GM12878 (cell line): ENCODE measurements around the gene DENND4C. TPM values are rescaled to one million over a fixed set of nuclear protein-coding genes. Genes with fewer than 3 reads are reported as not detected.

Source experiments
- ATAC-seq: fragments of 200-7000 bp; cut with Tn5 transposase; 3 replicates; pipeline ENCODE4 v1.9.1; 2020; ENCODE audit warnings: mild to moderate bottlenecking, moderate library complexity
- BruUV-seq: library from RNA; stranded (reverse); fragments of 400-500 nt; replicated peaks from 2 replicates; lab custom pipeline; 2021; lab: Mats Ljungman, UMichigan
- CTCF ChIA-PET: fragments of 300-600 bp; sonication (Branson Sonifier 250); formaldehyde crosslinking; extraction: SDS; loops from one replicate; lab custom pipeline; 2021; ENCODE audit warnings: inconsistent platforms; lab: Yijun Ruan, JAX
- POLR2A ChIA-PET: fragments of 350-600 bp; formaldehyde crosslinking; extraction: SDS; loops from one replicate; lab custom pipeline; 2021; ENCODE audit warnings: inconsistent platforms; lab: Charles Lee
- RAD21 ChIA-PET: fragments of 300-600 bp; sonication (Branson Sonifier 250); formaldehyde crosslinking; loops from one replicate; lab custom pipeline; 2023; ENCODE audit warnings: antibody characterized with exemption; ENCODE audit not compliant: unreplicated experiment; lab: Charles Lee
- SMC1A ChIA-PET: fragments of 300-600 bp; sonication (Branson Sonifier 250); formaldehyde crosslinking; loops from one replicate; lab custom pipeline; 2023; ENCODE audit not compliant: unreplicated experiment, uncharacterized antibody; lab: Charles Lee
- DNase-seq: peaks from one replicate; pipeline ENCODE4 v3.0.0-alpha.2; 2011; ENCODE audit warnings: low read depth, low spot score
- FAIRE-seq: peaks from 3 replicates; lab custom pipeline; 2011; peaks lifted over from hg19 to GRCh38; lab: Jason Lieb, UNC
- H2AFZ ChIP-seq: 2 replicates; pipeline ENCODE4 v1.6.0; 2011; ENCODE audit warnings: low read depth, low read length, control low read depth; ENCODE audit not compliant: control insufficient read depth
- H3K27ac ChIP-seq: 2 replicates; pipeline ENCODE4 v1.5.1; 2011; ENCODE audit warnings: control low read depth; ENCODE audit not compliant: control insufficient read depth, insufficient read depth
- H3K27me3 ChIP-seq, 2 experiments: replicated peaks in 1 of 2; 2 replicates each; pipeline versions ENCODE4 v1.6.0 to v1.6.1; 2011; ENCODE audit warnings: low read length in 1 of 2; ENCODE audit not compliant: control insufficient read depth in 2 of 2, insufficient read depth in 2 of 2
- H3K36me3 ChIP-seq, 2 experiments: 2 replicates each; pipeline ENCODE4 v1.5.1; 2011; ENCODE audit warnings: low read length in 1 of 2; ENCODE audit not compliant: control insufficient read depth in 2 of 2, insufficient read depth in 2 of 2
- H3K4me1 ChIP-seq: 2 replicates; pipeline ENCODE4 v1.6.1; 2011; ENCODE audit warnings: mild to moderate bottlenecking, low read length, moderate library complexity, mixed read lengths; ENCODE audit not compliant: control insufficient read depth, insufficient read depth
- H3K4me2 ChIP-seq: 2 replicates; pipeline ENCODE4 v1.6.0; 2011; ENCODE audit warnings: control low read depth; ENCODE audit not compliant: control insufficient read depth, insufficient read depth
- H3K4me3 ChIP-seq: fragments of 200-600 bp; sonication (generic); 2 replicates; pipeline ENCODE4 v1.5.1; 2016
- H3K79me2 ChIP-seq: 2 replicates; pipeline ENCODE4 v1.6.0; 2011; ENCODE audit warnings: low read length; ENCODE audit not compliant: control insufficient read depth, insufficient read depth
- H3K9ac ChIP-seq: 2 replicates; pipeline ENCODE4 v1.8.0; 2011; ENCODE audit warnings: low read length, control low read depth, mixed read lengths; ENCODE audit not compliant: control insufficient read depth, insufficient read depth
- H3K9me3 ChIP-seq: replicated peaks from 3 replicates; pipeline ENCODE4 v1.5.1; 2011; ENCODE audit warnings: mild to moderate bottlenecking, low read length; ENCODE audit not compliant: control insufficient read depth, insufficient read depth
- H4K20me1 ChIP-seq: 2 replicates; pipeline ENCODE4 v1.6.0; 2011; ENCODE audit not compliant: control insufficient read depth, insufficient read depth
- CBFB ChIP-seq: IDR thresholded peaks from 2 replicates; pipeline ENCODE4 v1.6.1; 2016; ENCODE audit warnings: antibody characterized with exemption, low read depth
- CBX3 ChIP-seq: fragments of 200-600 bp; sonication (generic); IDR thresholded peaks from 2 replicates; pipeline ENCODE4 v1.6.1; 2016; ENCODE audit warnings: low read depth, borderline replicate concordance
- CREB1 ChIP-seq: IDR thresholded peaks from 2 replicates; pipeline ENCODE4 v1.6.1; 2012; ENCODE audit warnings: low read depth, mild to moderate bottlenecking, inconsistent platforms
- ESRRA ChIP-seq: IDR thresholded peaks from 2 replicates; pipeline ENCODE4 v1.6.1; 2012; ENCODE audit warnings: mild to moderate bottlenecking, low read length, improper control_type of control experiment
- KDM1A ChIP-seq: fragments of 200-600 bp; sonication (generic); IDR thresholded peaks from 2 replicates; pipeline ENCODE4 v1.6.1; 2016; ENCODE audit warnings: borderline replicate concordance
- POLR2AphosphoS2 ChIP-seq: IDR thresholded peaks from 2 replicates; pipeline ENCODE4 v1.6.1; 2011; ENCODE audit warnings: low read depth, mild to moderate bottlenecking, low read length, improper control_type of control experiment, moderate library complexity
- SIX5 ChIP-seq: IDR thresholded peaks from 2 replicates; pipeline ENCODE4 v1.6.1; 2011; ENCODE audit warnings: mild to moderate bottlenecking, low read depth, low read length, moderate library complexity; ENCODE audit not compliant: severe bottlenecking
- SREBF1 ChIP-seq: IDR thresholded peaks from 2 replicates; pipeline ENCODE4 v1.6.1; 2012; ENCODE audit warnings: mild to moderate bottlenecking, low read length
- TARDBP ChIP-seq: IDR thresholded peaks from 2 replicates; pipeline ENCODE4 v1.6.1; 2016; ENCODE audit warnings: borderline replicate concordance
- TCF12 ChIP-seq: IDR thresholded peaks from 2 replicates; pipeline ENCODE4 v1.6.1; 2011; ENCODE audit warnings: low read depth, mild to moderate bottlenecking, low read length
- WGBS: methylation state at CpG from one replicate; pipeline ENCODE4 v1.1.6; 2016; ENCODE audit warnings: low lambda C conversion rate; ENCODE audit not compliant: insufficient replicate concordance, insufficient coverage; ENCODE audit errors: missing lambda C conversion rate; 5-methylcytosine and 5-hydroxymethylcytosine counted together
- in situ Hi-C: fragments of 300-500 bp; cut with MboI; formaldehyde crosslinking; loops from 9 replicates; pipeline ENCODE4 v1.14.3; 2018; ENCODE audit warnings: mixed read lengths
- intact Hi-C: fragments of 100-400 bp; cut with micrococcal nuclease; formaldehyde crosslinking; loops from one replicate; pipeline ENCODE4 v1.14.2; 2022; ENCODE audit not compliant: unreplicated experiment
- polyA plus RNA-seq, 11 experiments: library from polyadenylated mRNA; depleted of rRNA in 4 of 11; unstranded in 6 of 11; stranded (reverse) in 5 of 11; fragments of >200 nt; fragmentation: Nextera tagmentation in 4 of 11; fragmentation: Illumina TruSeq in 1 of 11; extraction: Ambion mirVana in 4 of 11; extraction: Trizol in 1 of 11; gene quantifications; 1 replicate in 1 of 11; 2 replicates in 10 of 11; pipeline versions ENCODE4 v1.2.1 to v1.2.3, GENCODE V29; 2011 to 2016; ENCODE audit warnings: inconsistent platforms in 2 of 11, missing spikeins in 2 of 11, low read depth in 1 of 11
- total RNA-seq, 4 experiments: library from RNA; depleted of rRNA in 3 of 4; stranded (reverse); fragments of >200 nt in 3 of 4; fragmentation: Illumina TruSeq in 1 of 4; extraction: Trizol in 1 of 4; gene quantifications; 2 replicates each; pipeline versions ENCODE4 v1.2.1 to v1.2.3, GENCODE V29; 2013 to 2021
- TF ChIP-seq, protein P1 (sequence below): fragments of 150-350 bp; IDR thresholded peaks from 2 replicates; pipeline ENCODE4 v1.6.1; 2014; ENCODE audit warnings: mild to moderate bottlenecking, low read depth, low read length

Gene DENND4C
- total and polyA plus RNA-seq, 10 of the 15 experiments (the other 5 are each of a cell fraction or from before 2014, with no cell fraction given): 8.2 to 49.3 (median 24.7) TPM

GRCh38 chr9:19385786-19386501 is 155.5 kb downstream of the DENND4C start:
- no TSS peak for BruUV-seq
- CTCF ChIA-PET: interaction anchor here (1.2 kb wide), 1 partner anchor 9 kb away, joined by 3 read pairs; no protein-coding TSS in a partner anchor

More at GRCh38 chr9:19385786-19386501, 155.5 kb downstream of the DENND4C start:
- Histone ChIP-seq H3K27ac (no peak overlapping the region), H3K4me1 (peaks cover 5% of the 10 kb centered on the region; the same call in 1 of the 2 replicates), H3K9me3 (no peaks in the 10 kb centered on the region), H2AFZ (no peak overlapping the region), H3K27me3 (no peaks in the 10 kb centered on the region), H3K4me2 (no peak overlapping the region), H3K4me3 (no peak overlapping the region), H3K9ac (no peak overlapping the region), H3K36me3 (no peaks in the 10 kb centered on the region), H3K79me2 (peaks cover 4% of the 10 kb centered on the region), H4K20me1 (no peaks in the 10 kb centered on the region)
- DNase-seq (no peak), ATAC-seq (no peak), FAIRE-seq (no peak)
- in situ Hi-C loops (no loop called here), intact Hi-C loops (no loop called here)
- RAD21 ChIA-PET: no interaction called here
- WGBS: 70% methylated on average over 6 of the region's 6 CpGs
- POLR2A ChIA-PET: no interaction called here
- no peak for TF ChIP-seq TARDBP
- TF ChIP-seq ESRRA: no peak
- no peak for TF ChIP-seq POLR2AphosphoS2
- TF ChIP-seq CBFB: no peak
- TF ChIP-seq SIX5: no peak
- TF ChIP-seq, protein P1, sequence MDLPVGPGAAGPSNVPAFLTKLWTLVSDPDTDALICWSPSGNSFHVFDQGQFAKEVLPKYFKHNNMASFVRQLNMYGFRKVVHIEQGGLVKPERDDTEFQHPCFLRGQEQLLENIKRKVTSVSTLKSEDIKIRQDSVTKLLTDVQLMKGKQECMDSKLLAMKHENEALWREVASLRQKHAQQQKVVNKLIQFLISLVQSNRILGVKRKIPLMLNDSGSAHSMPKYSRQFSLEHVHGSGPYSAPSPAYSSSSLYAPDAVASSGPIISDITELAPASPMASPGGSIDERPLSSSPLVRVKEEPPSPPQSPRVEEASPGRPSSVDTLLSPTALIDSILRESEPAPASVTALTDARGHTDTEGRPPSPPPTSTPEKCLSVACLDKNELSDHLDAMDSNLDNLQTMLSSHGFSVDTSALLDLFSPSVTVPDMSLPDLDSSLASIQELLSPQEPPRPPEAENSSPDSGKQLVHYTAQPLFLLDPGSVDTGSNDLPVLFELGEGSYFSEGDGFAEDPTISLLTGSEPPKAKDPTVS: no peak
- TF ChIP-seq SREBF1: no peak
- TF ChIP-seq CREB1: no peak
- TF ChIP-seq TCF12: no peak
- no peak for TF ChIP-seq CBX3
- TF ChIP-seq KDM1A: no peak
- SMC1A ChIA-PET: no interaction called here
